OCI-LY3 (cell line): ENCODE results near the gene GALNT1.

Source experiments
- H2AFZ ChIP-seq: fragments of 200-600, 300-600 bp; shearing (Covaris generic); 2 replicates; pipeline ENCODE4 v1.6.0; 2014; ENCODE audit warnings: antibody characterized with exemption, low read depth, low read length
- H3K27ac ChIP-seq: fragments of 200-600, 300-600 bp; sonication (generic); 2 replicates; pipeline ENCODE4 v1.5.1; 2014; ENCODE audit warnings: mild to moderate bottlenecking, low read length, moderate library complexity, mixed read lengths
- H3K27me3 ChIP-seq: fragments of 200-600, 300-600 bp; sonication (generic); 2 replicates; pipeline ENCODE4 v1.6.1; 2014; ENCODE audit warnings: low read depth, low read length, mixed read lengths
- H3K36me3 ChIP-seq: fragments of 200-600, 300-600 bp; sonication (generic); replicated peaks from 2 replicates; pipeline ENCODE3; 2014; ENCODE audit warnings: low read depth, low read length, mixed read lengths
- H3K4me1 ChIP-seq: fragments of 300-600, 200-600 bp; sonication (generic); 2 replicates; pipeline ENCODE4 v1.6.1; 2014; ENCODE audit warnings: low read length, mixed read lengths
- H3K4me2 ChIP-seq: fragments of 200-600, 300-600 bp; sonication (generic); 2 replicates; pipeline ENCODE4 v1.6.1; 2014; ENCODE audit warnings: low read length, mixed read lengths
- H3K4me3 ChIP-seq: fragments of 300-600, 200-600 bp; sonication (generic); 2 replicates; pipeline ENCODE4 v1.5.1; 2014; ENCODE audit warnings: antibody characterized with exemption, mild to moderate bottlenecking, low read length, moderate library complexity
- H3K79me2 ChIP-seq: fragments of 300-600, 200-600 bp; shearing (Covaris generic); 2 replicates; pipeline ENCODE4 v1.6.1; 2014; ENCODE audit warnings: mild to moderate bottlenecking, low read length, mixed read lengths
- H3K9ac ChIP-seq: fragments of 300-600, 200-600 bp; shearing (Covaris generic); 2 replicates; pipeline ENCODE4 v1.6.0; 2014; ENCODE audit warnings: mild to moderate bottlenecking, low read length, moderate library complexity
- H3K9me3 ChIP-seq: fragments of 200-600, 300-600 bp; shearing (Covaris generic); 2 replicates; pipeline ENCODE4 v1.6.1; 2014; ENCODE audit warnings: low read length, mixed read lengths; ENCODE audit not compliant: insufficient read depth
- H4K20me1 ChIP-seq: fragments of 200-600, 300-600 bp; sonication (generic); 2 replicates; pipeline ENCODE4 v1.6.1; 2016; ENCODE audit warnings: low read length, mixed read lengths; ENCODE audit not compliant: insufficient read depth
- EZH2phosphoT487 ChIP-seq: fragments of 200-600 bp; shearing (Covaris generic); IDR thresholded peaks from 2 replicates; pipeline ENCODE4 v1.6.1; 2018; ENCODE audit warnings: antibody characterized with exemption, mixed run types, low read depth
- TF ChIP-seq, protein P1 (sequence below): fragments of 200-600, 300-600 bp; sonication (generic); IDR thresholded peaks from 2 replicates; pipeline ENCODE4 v1.5.1; 2014; ENCODE audit warnings: antibody characterized with exemption, low read length, low read depth

Gene GALNT1

DNA sequence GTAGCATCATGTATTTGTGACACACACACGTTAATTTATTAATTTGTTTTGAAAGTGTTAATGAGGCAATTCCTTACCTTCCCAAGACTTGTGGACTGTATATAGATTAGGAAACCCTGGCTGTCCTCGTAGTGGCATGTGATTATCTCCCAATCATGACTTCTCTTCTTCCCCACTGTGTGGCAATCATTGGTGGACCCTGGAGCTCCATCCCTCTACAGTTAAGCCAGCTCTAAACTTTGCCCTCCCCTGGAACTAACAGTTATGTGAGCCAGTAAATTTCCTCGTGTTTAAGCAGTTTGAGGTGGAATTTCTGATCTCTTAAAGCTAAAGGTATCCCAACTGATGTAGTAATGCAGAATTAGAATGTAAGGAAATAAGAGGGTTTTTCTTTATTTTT lies 22.0 kb downstream of the GALNT1 start:
- Histone ChIP-seq H3K36me3 (peaks cover 34% of the 10 kb centered on the region), H3K4me1 (no peaks in the 10 kb centered on the region), H3K4me3 (no peak overlapping the region), H3K4me2 (no peak overlapping the region), H3K79me2 (peaks cover 77% of the 10 kb centered on the region), H3K27me3 (no peaks in the 10 kb centered on the region), H2AFZ (no peak overlapping the region), H3K27ac (no peak overlapping the region), H3K9ac (no peak overlapping the region), H3K9me3 (peaks cover 22% of the 10 kb centered on the region), H4K20me1 (no peaks in the 10 kb centered on the region)
- TF ChIP-seq, protein P1, sequence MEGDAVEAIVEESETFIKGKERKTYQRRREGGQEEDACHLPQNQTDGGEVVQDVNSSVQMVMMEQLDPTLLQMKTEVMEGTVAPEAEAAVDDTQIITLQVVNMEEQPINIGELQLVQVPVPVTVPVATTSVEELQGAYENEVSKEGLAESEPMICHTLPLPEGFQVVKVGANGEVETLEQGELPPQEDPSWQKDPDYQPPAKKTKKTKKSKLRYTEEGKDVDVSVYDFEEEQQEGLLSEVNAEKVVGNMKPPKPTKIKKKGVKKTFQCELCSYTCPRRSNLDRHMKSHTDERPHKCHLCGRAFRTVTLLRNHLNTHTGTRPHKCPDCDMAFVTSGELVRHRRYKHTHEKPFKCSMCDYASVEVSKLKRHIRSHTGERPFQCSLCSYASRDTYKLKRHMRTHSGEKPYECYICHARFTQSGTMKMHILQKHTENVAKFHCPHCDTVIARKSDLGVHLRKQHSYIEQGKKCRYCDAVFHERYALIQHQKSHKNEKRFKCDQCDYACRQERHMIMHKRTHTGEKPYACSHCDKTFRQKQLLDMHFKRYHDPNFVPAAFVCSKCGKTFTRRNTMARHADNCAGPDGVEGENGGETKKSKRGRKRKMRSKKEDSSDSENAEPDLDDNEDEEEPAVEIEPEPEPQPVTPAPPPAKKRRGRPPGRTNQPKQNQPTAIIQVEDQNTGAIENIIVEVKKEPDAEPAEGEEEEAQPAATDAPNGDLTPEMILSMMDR: no peak
- TF ChIP-seq EZH2phosphoT487: no peak

- peaks cover 22% of the 10 kb centered on the region for H3K9me3 ChIP-seq
These were observed 22.8 kb downstream of the GALNT1 start for GRCh38 chr18:35604369-35604768.

GRCh38 chr18:35605686-35606417 lies 24.3 kb downstream of the GALNT1 start:
- Histone ChIP-seq H3K4me1 (no peaks in the 10 kb centered on the region), H3K79me2 (peaks cover 71% of the 10 kb centered on the region), H4K20me1 (peaks cover 2% of the 10 kb centered on the region; the same call in 1 of the 2 replicates), H3K9ac (no peak overlapping the region), H3K9me3 (peaks cover 22% of the 10 kb centered on the region), H2AFZ (no peak overlapping the region), H3K4me3 (no peak overlapping the region), H3K36me3 (peaks cover 29% of the 10 kb centered on the region), H3K27ac (no peak overlapping the region), H3K4me2 (no peak overlapping the region), H3K27me3 (no peaks in the 10 kb centered on the region)
- TF ChIP-seq EZH2phosphoT487: no peak
- TF ChIP-seq, protein P1: no peak

More at GRCh38 chr18:35604369-35604768, 22.8 kb downstream of the GALNT1 start:
- peaks cover 74% of the 10 kb centered on the region for H3K79me2 ChIP-seq
- TF ChIP-seq, protein P1: no peak
- TF ChIP-seq EZH2phosphoT487: no peak
- no peaks in the 10 kb centered on the region for H4K20me1 ChIP-seq
- H3K27ac ChIP-seq: no peak overlapping the region
- H3K4me3 ChIP-seq: no peak overlapping the region
- H3K4me2 ChIP-seq: no peak overlapping the region
- peaks cover 34% of the 10 kb centered on the region for H3K36me3 ChIP-seq
- no peak overlapping the region for H2AFZ ChIP-seq
- H3K27me3 ChIP-seq: no peaks in the 10 kb centered on the region
- H3K4me1 ChIP-seq: no peaks in the 10 kb centered on the region
- no peak overlapping the region for H3K9ac ChIP-seq

- Histone ChIP-seq H4K20me1 (peaks cover 3% of the 10 kb centered on the region; the same call in 1 of the 2 replicates), H3K4me3 (no peak overlapping the region), H3K79me2 (peaks cover 53% of the 10 kb centered on the region), H3K27me3 (no peaks in the 10 kb centered on the region), H3K9ac (no peak overlapping the region), H2AFZ (no peak overlapping the region), H3K36me3 (peaks cover 3% of the 10 kb centered on the region), H3K4me2 (no peak overlapping the region), H3K27ac (no peak overlapping the region), H3K4me1 (no peaks in the 10 kb centered on the region), H3K9me3 (no peaks in the 10 kb centered on the region)
- TF ChIP-seq EZH2phosphoT487: no peak
- TF ChIP-seq, protein P1: no peak
These were observed 27.7 kb downstream of the GALNT1 start for GRCh38 chr18:35609236-35609635.
